ENCODE data around the gene SYNE1. TPM values are rescaled to one million over a fixed set of nuclear protein-coding genes. Genes with fewer than 3 reads are reported as not detected.

SYNE1 gene
- polyA plus RNA-seq, 1 donor from 2014 or later: 30.9 TPM

GRCh38 chr6:152225241-152225934 is 411.8 kb downstream of the SYNE1 start:
- Mint-ChIP-seq H3K4me1 (no peaks in the 10 kb centered on the region), H3K4me3 (no peak overlapping the region), H3K9me3 (peaks cover 6 to 11% (median 7%) of the 10 kb centered on the region in 3 donors), H3K36me3 (peaks cover 33% of the 10 kb centered on the region), H3K27me3 (no peaks in the 10 kb centered on the region), H3K27ac (no peak overlapping the region)

GRCh38 chr6:152223636-152224035 is 413.5 kb downstream of the SYNE1 start:
- peaks cover 40% of the 10 kb centered on the region for H3K36me3 Mint-ChIP-seq
- no peak overlapping the region for H3K27ac Mint-ChIP-seq
- no peak overlapping the region for H3K4me3 Mint-ChIP-seq

GRCh38 chr6:152221806-152222628 is 415.1 kb downstream of the SYNE1 start:
- H3K9me3 Mint-ChIP-seq: peaks cover 6 to 11% (median 7%) of the 10 kb centered on the region in 3 donors
- no peaks in the 10 kb centered on the region for H3K27me3 Mint-ChIP-seq
- peak overlapping the region in 1 of 3 donors; percentile 16 for H3K27ac Mint-ChIP-seq
- H3K4me3 Mint-ChIP-seq: no peak overlapping the region
- peaks cover 45% of the 10 kb centered on the region for H3K36me3 Mint-ChIP-seq
- H3K4me1 Mint-ChIP-seq: no peaks in the 10 kb centered on the region

More at GRCh38 chr6:152223636-152224035, 413.5 kb downstream of the SYNE1 start:
- Mint-ChIP-seq H3K4me1 (no peaks in the 10 kb centered on the region), H3K9me3 (peaks cover 6 to 11% (median 7%) of the 10 kb centered on the region in 3 donors), H3K27me3 (no peaks in the 10 kb centered on the region)

GRCh38 chr6:152220786-152221185 is 416.4 kb downstream of the SYNE1 start:
- no peak overlapping the region for H3K4me3 Mint-ChIP-seq
- H3K36me3 Mint-ChIP-seq: peaks cover 41% of the 10 kb centered on the region
- H3K4me1 Mint-ChIP-seq: no peaks in the 10 kb centered on the region
- H3K9me3 Mint-ChIP-seq: peaks cover 6 to 11% (median 7%) of the 10 kb centered on the region in 3 donors
- H3K27me3 Mint-ChIP-seq: no peaks in the 10 kb centered on the region
- H3K27ac Mint-ChIP-seq: no peak overlapping the region

- H3K27ac Mint-ChIP-seq: no peak overlapping the region
- H3K9me3 Mint-ChIP-seq: peaks cover 6 to 11% (median 7%) of the 10 kb centered on the region in 3 donors
- H3K4me1 Mint-ChIP-seq: no peaks in the 10 kb centered on the region
- peaks cover 43% of the 10 kb centered on the region for H3K36me3 Mint-ChIP-seq
- H3K27me3 Mint-ChIP-seq: no peaks in the 10 kb centered on the region
- no peak overlapping the region for H3K4me3 Mint-ChIP-seq
Observed at GRCh38 chr6:152218887-152219286, 418.3 kb downstream of the SYNE1 start.

- no peaks in the 10 kb centered on the region for H3K27me3 Mint-ChIP-seq
- H3K4me3 Mint-ChIP-seq: no peak overlapping the region
- H3K4me1 Mint-ChIP-seq: no peaks in the 10 kb centered on the region
- peaks cover 23% of the 10 kb centered on the region for H3K36me3 Mint-ChIP-seq
- no peak overlapping the region for H3K27ac Mint-ChIP-seq
- no peaks in the 10 kb centered on the region for H3K9me3 Mint-ChIP-seq
Observed at GRCh38 chr6:152212437-152212836, 424.7 kb downstream of the SYNE1 start.

- Mint-ChIP-seq H3K27ac (no peak overlapping the region), H3K36me3 (peaks cover 26% of the 10 kb centered on the region), H3K9me3 (no peaks in the 10 kb centered on the region), H3K27me3 (no peaks in the 10 kb centered on the region), H3K4me3 (no peak overlapping the region), H3K4me1 (peaks cover 0 to 3% (median 0%) of the 10 kb centered on the region in 3 donors)
Observed at GRCh38 chr6:152209211-152209610, 428.0 kb downstream of the SYNE1 start.

GRCh38 chr6:152207915-152208714 is 429.0 kb downstream of the SYNE1 start:
- no peaks in the 10 kb centered on the region for H3K27me3 Mint-ChIP-seq
- H3K4me1 Mint-ChIP-seq: peaks cover 0 to 3% (median 0%) of the 10 kb centered on the region in 3 donors
- H3K36me3 Mint-ChIP-seq: peaks cover 31% of the 10 kb centered on the region
- H3K4me3 Mint-ChIP-seq: no peak overlapping the region
- no peaks in the 10 kb centered on the region for H3K9me3 Mint-ChIP-seq
- no peak overlapping the region for H3K27ac Mint-ChIP-seq

GRCh38 chr6:152206072-152206818 is 430.9 kb downstream of the SYNE1 start:
- Mint-ChIP-seq H3K4me3 (no peak overlapping the region), H3K36me3 (peaks cover 34% of the 10 kb centered on the region), H3K27me3 (no peaks in the 10 kb centered on the region), H3K9me3 (no peaks in the 10 kb centered on the region), H3K4me1 (peaks cover 0 to 3% (median 0%) of the 10 kb centered on the region in 3 donors), H3K27ac (peak overlapping the region in 1 of 3 donors; percentile 28)

- no peaks in the 10 kb centered on the region for H3K27me3 Mint-ChIP-seq
- H3K4me3 Mint-ChIP-seq: no peak overlapping the region
- H3K36me3 Mint-ChIP-seq: peaks cover 28% of the 10 kb centered on the region
- peaks cover 0 to 3% (median 0%) of the 10 kb centered on the region in 3 donors for H3K4me1 Mint-ChIP-seq
- H3K9me3 Mint-ChIP-seq: no peaks in the 10 kb centered on the region
- no peak overlapping the region for H3K27ac Mint-ChIP-seq
Observed at GRCh38 chr6:152204591-152204990, 432.6 kb downstream of the SYNE1 start.

GRCh38 chr6:152201120-152201519 is 436.0 kb downstream of the SYNE1 start:
- no peak overlapping the region for H3K27ac Mint-ChIP-seq
- H3K4me1 Mint-ChIP-seq: no peaks in the 10 kb centered on the region
- no peaks in the 10 kb centered on the region for H3K27me3 Mint-ChIP-seq
- H3K36me3 Mint-ChIP-seq: peaks cover 24% of the 10 kb centered on the region
- no peak overlapping the region for H3K4me3 Mint-ChIP-seq
- H3K9me3 Mint-ChIP-seq: no peaks in the 10 kb centered on the region

GRCh38 chr6:152195896-152196295 is 441.3 kb downstream of the SYNE1 start:
- Mint-ChIP-seq H3K27ac (no peak overlapping the region), H3K4me1 (peaks cover 0 to 4% (median 0%) of the 10 kb centered on the region in 3 donors), H3K27me3 (no peaks in the 10 kb centered on the region), H3K4me3 (no peak overlapping the region), H3K9me3 (peaks cover 0 to 10% (median 5%) of the 10 kb centered on the region in 3 donors), H3K36me3 (peaks cover 28% of the 10 kb centered on the region)

- Mint-ChIP-seq H3K36me3 (peaks cover 20% of the 10 kb centered on the region), H3K27me3 (no peaks in the 10 kb centered on the region), H3K4me1 (peaks cover 21 to 24% (median 23%) of the 10 kb centered on the region in 3 donors), H3K9me3 (peaks cover 0 to 8% (median 5%) of the 10 kb centered on the region in 3 donors), H3K27ac (peak overlapping the region in 1 of 3 donors; percentile 28), H3K4me3 (peak overlapping the region in 1 of 4 donors; percentile 11)
Observed at GRCh38 chr6:152189736-152190135, 447.4 kb downstream of the SYNE1 start.

- Mint-ChIP-seq H3K9me3 (peaks cover 0 to 5% (median 2%) of the 10 kb centered on the region in 3 donors), H3K4me1 (peaks cover 25 to 34% (median 28%) of the 10 kb centered on the region in 3 donors), H3K4me3 (no peak overlapping the region), H3K27ac (peak overlapping the region in 1 of 3 donors; percentile 17), H3K27me3 (no peaks in the 10 kb centered on the region), H3K36me3 (peaks cover 15% of the 10 kb centered on the region)
Observed at GRCh38 chr6:152188011-152188410, 449.2 kb downstream of the SYNE1 start.

Data from IgD-negative memory B cell (primary cell).